GM23338 (cell line): ENCODE results near the gene NSMCE1. TPM values are rescaled to one million over a fixed set of nuclear protein-coding genes. Genes with fewer than 3 reads are reported as not detected.

Source experiments
- ATAC-seq: fragments of 200-7000 bp; cut with Tn5 transposase; 3 replicates; pipeline ENCODE4 v1.9.1; 2020
- DNase-seq: peaks from one replicate; pipeline ENCODE4 v3.0.0-alpha.2; 2015; ENCODE audit warnings: low spot score
- H2AFZ ChIP-seq: fragments of 200-600 bp; sonication (generic); 2 replicates; pipeline ENCODE4 v1.8.0; 2016; ENCODE audit warnings: antibody characterized with exemption, mild to moderate bottlenecking, moderate library complexity
- H3F3A ChIP-seq: fragments of 200-600 bp; sonication (generic); replicated peaks from 2 replicates; pipeline ENCODE4 v1.8.0; 2017; ENCODE audit warnings: antibody characterized with exemption, mixed run types, low read depth
- H3K27ac ChIP-seq: fragments of 200-600 bp; sonication (generic); 2 replicates; pipeline ENCODE4 v1.6.1; 2016; ENCODE audit warnings: low read depth
- H3K27me3 ChIP-seq: fragments of 200-600 bp; sonication (generic); 2 replicates; pipeline ENCODE4 v1.8.0; 2016; ENCODE audit warnings: mild to moderate bottlenecking, mixed run types, moderate library complexity; ENCODE audit not compliant: insufficient read depth
- H3K36me3 ChIP-seq: fragments of 200-600 bp; sonication (generic); 2 replicates; pipeline ENCODE4 v1.8.0; 2016; ENCODE audit warnings: mild to moderate bottlenecking; ENCODE audit not compliant: insufficient read depth
- H3K4me1 ChIP-seq: fragments of 200-600 bp; sonication (generic); 2 replicates; pipeline ENCODE4 v1.8.0; 2016; ENCODE audit warnings: mild to moderate bottlenecking, moderate library complexity; ENCODE audit not compliant: insufficient read depth
- H3K4me2 ChIP-seq: fragments of 200-600 bp; sonication (generic); 2 replicates; pipeline ENCODE4 v1.7.1; 2017; ENCODE audit warnings: mixed run types
- H3K4me3 ChIP-seq: fragments of 200-600 bp; sonication (generic); 2 replicates; pipeline ENCODE4 v1.6.1; 2016; ENCODE audit warnings: mixed run types
- H3K79me2 ChIP-seq: fragments of 200-600 bp; sonication (generic); replicated peaks from 2 replicates; pipeline ENCODE4 v1.8.0; 2017; ENCODE audit warnings: mild to moderate bottlenecking; ENCODE audit not compliant: insufficient read depth
- H3K9me2 ChIP-seq: fragments of 200-600 bp; sonication (generic); 2 replicates; pipeline ENCODE4 v1.8.0; 2017; ENCODE audit not compliant: insufficient read depth
- H4K20me1 ChIP-seq: fragments of 200-600 bp; sonication (generic); replicated peaks from 2 replicates; pipeline ENCODE4 v1.8.0; 2017; ENCODE audit warnings: mild to moderate bottlenecking; ENCODE audit not compliant: insufficient read depth
- H3K27ac Mint-ChIP-seq: 2 replicates; pipeline ENCODE4 v1.8.0; 2020; ENCODE audit warnings: inconsistent platforms, mild to moderate bottlenecking, moderate library complexity, mixed read lengths
- H3K27me3 Mint-ChIP-seq: 3 replicates; pipeline ENCODE4 v1.8.0; 2022; ENCODE audit warnings: low read depth, mild to moderate bottlenecking, moderate library complexity, mixed read lengths, inconsistent platforms; ENCODE audit not compliant: insufficient read depth, poor library complexity
- H3K36me3 Mint-ChIP-seq: 3 replicates; pipeline ENCODE4 v1.8.0; 2021; ENCODE audit warnings: low read depth, mild to moderate bottlenecking, inconsistent platforms, moderate library complexity, mixed read lengths
- H3K4me1 Mint-ChIP-seq: 3 replicates; pipeline ENCODE4 v1.8.0; 2020; ENCODE audit warnings: mild to moderate bottlenecking, inconsistent platforms, mixed read lengths
- H3K4me3 Mint-ChIP-seq: 3 replicates; pipeline ENCODE4 v1.8.0; 2021; ENCODE audit warnings: moderate library complexity, mild to moderate bottlenecking, inconsistent platforms, mixed read lengths
- H3K9me3 Mint-ChIP-seq: 3 replicates; pipeline ENCODE4 v1.8.0; 2020; ENCODE audit warnings: moderate library complexity, mild to moderate bottlenecking, inconsistent platforms, mixed read lengths
- CREB1 ChIP-seq: fragments of 250-450 bp; sonication (Bioruptor Pico); IDR thresholded peaks from 2 replicates; pipeline ENCODE4 v1.5.0; 2020; ENCODE audit warnings: low read depth, mild to moderate bottlenecking, moderate library complexity
- ETS1 ChIP-seq: IDR thresholded peaks from 2 replicates; pipeline ENCODE4 v1.6.1; 2016; ENCODE audit warnings: antibody characterized with exemption
- EZH2 ChIP-seq: fragments of 200-600 bp; sonication (generic); IDR thresholded peaks from one replicate; pipeline ENCODE4 v1.8.0; 2017; ENCODE audit warnings: antibody characterized with exemption, mild to moderate bottlenecking, low read depth; ENCODE audit not compliant: unreplicated experiment
- EZH2phosphoT487 ChIP-seq: fragments of 200-600 bp; sonication (generic); IDR thresholded peaks from one replicate; pipeline ENCODE4 v1.8.1; 2018; ENCODE audit warnings: antibody characterized with exemption; ENCODE audit not compliant: unreplicated experiment
- JUNB ChIP-seq: IDR thresholded peaks from one replicate; pipeline ENCODE4 v1.6.1; 2016; ENCODE audit warnings: antibody characterized with exemption; ENCODE audit not compliant: unreplicated experiment
- NANOG ChIP-seq: IDR thresholded peaks from 2 replicates; pipeline ENCODE4 v1.6.1; 2016; ENCODE audit warnings: antibody characterized with exemption, borderline replicate concordance
- POLR2AphosphoS5 ChIP-seq: IDR thresholded peaks from 2 replicates; pipeline ENCODE4 v1.6.1; 2016; ENCODE audit warnings: antibody characterized with exemption, low read depth
- STAT1 ChIP-seq: IDR thresholded peaks from one replicate; pipeline ENCODE4 v1.6.1; 2016; ENCODE audit warnings: antibody characterized with exemption; ENCODE audit not compliant: unreplicated experiment
- ZNF114 ChIP-seq: fragments of 250-450 bp; sonication (Bioruptor Pico); IDR thresholded peaks from 2 replicates; pipeline ENCODE4 v1.5.0; 2020; ENCODE audit warnings: mild to moderate bottlenecking, moderate library complexity
- ZNF331 ChIP-seq: fragments of 250-450 bp; sonication (Bioruptor Pico); IDR thresholded peaks from 2 replicates; pipeline ENCODE4 v1.5.0; 2020; ENCODE audit warnings: low read depth, mild to moderate bottlenecking, moderate library complexity
- polyA plus RNA-seq: library from polyadenylated mRNA; unstranded; fragments of >200 nt; fragmentation: Nextera tagmentation; extraction: Ambion mirVana; gene quantifications from 2 replicates; pipeline ENCODE4 v1.2.1, GENCODE V29; 2016
- total RNA-seq: library from RNA; depleted of rRNA; stranded (reverse); fragments of >200 nt; shearing (Covaris generic); gene quantifications from 2 replicates; pipeline ENCODE4 v1.2.3, GENCODE V29; 2014
- TF ChIP-seq, protein P1 (sequence below): IDR thresholded peaks from one replicate; pipeline ENCODE4 v1.6.1; 2018; ENCODE audit warnings: antibody characterized with exemption; ENCODE audit not compliant: unreplicated experiment
- TF ChIP-seq, protein P2 (sequence below), 2 experiments: fragments of 200-600 bp in 1 of 2; sonication (generic) in 1 of 2; conservative IDR thresholded peaks; 2 replicates each; pipeline versions ENCODE4 v1.5.1 to v1.6.1; 2016 to 2017; ENCODE audit warnings: antibody characterized with exemption in 2 of 2, low read depth in 2 of 2, mild to moderate bottlenecking in 2 of 2, moderate library complexity in 1 of 2

NSMCE1 gene
- total and polyA plus RNA-seq, 2 experiments from 2014 or later: 30.6 to 50.8 TPM

GRCh38 chr16:27232061-27232900 lies 36.3 kb downstream of the NSMCE1 start (continued):
- TF ChIP-seq CREB1 (no peak), STAT1 (no peak), EZH2 (no peak), JUNB (no peak), EZH2phosphoT487 (no peak), ZNF114 (CRISPR knock-in tag) (no peak)
- TF ChIP-seq, protein P1, sequence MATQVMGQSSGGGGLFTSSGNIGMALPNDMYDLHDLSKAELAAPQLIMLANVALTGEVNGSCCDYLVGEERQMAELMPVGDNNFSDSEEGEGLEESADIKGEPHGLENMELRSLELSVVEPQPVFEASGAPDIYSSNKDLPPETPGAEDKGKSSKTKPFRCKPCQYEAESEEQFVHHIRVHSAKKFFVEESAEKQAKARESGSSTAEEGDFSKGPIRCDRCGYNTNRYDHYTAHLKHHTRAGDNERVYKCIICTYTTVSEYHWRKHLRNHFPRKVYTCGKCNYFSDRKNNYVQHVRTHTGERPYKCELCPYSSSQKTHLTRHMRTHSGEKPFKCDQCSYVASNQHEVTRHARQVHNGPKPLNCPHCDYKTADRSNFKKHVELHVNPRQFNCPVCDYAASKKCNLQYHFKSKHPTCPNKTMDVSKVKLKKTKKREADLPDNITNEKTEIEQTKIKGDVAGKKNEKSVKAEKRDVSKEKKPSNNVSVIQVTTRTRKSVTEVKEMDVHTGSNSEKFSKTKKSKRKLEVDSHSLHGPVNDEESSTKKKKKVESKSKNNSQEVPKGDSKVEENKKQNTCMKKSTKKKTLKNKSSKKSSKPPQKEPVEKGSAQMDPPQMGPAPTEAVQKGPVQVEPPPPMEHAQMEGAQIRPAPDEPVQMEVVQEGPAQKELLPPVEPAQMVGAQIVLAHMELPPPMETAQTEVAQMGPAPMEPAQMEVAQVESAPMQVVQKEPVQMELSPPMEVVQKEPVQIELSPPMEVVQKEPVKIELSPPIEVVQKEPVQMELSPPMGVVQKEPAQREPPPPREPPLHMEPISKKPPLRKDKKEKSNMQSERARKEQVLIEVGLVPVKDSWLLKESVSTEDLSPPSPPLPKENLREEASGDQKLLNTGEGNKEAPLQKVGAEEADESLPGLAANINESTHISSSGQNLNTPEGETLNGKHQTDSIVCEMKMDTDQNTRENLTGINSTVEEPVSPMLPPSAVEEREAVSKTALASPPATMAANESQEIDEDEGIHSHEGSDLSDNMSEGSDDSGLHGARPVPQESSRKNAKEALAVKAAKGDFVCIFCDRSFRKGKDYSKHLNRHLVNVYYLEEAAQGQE: no peak

GRCh38 chr16:27231692-27232060 lies 36.9 kb downstream of the NSMCE1 start:
- Mint-ChIP-seq H3K27me3 (peaks cover 3% of the 10 kb centered on the region), H3K9me3 (no peaks in the 10 kb centered on the region), H3K4me3 (no peak overlapping the region), H3K4me1 (peaks cover 6% of the 10 kb centered on the region), H3K36me3 (no peaks in the 10 kb centered on the region), H3K27ac (no peak overlapping the region)
- Histone ChIP-seq H3K4me3 (no peak overlapping the region), H3K4me1 (no peaks in the 10 kb centered on the region), H3K36me3 (no peaks in the 10 kb centered on the region), H3K27me3 (no peaks in the 10 kb centered on the region), H3K4me2 (no peak overlapping the region), H3K27ac (no peak overlapping the region), H3K9me2 (no peaks in the 10 kb centered on the region), H3F3A (no peaks in the 10 kb centered on the region), H3K79me2 (no peaks in the 10 kb centered on the region), H2AFZ (no peak overlapping the region), H4K20me1 (no peaks in the 10 kb centered on the region)
- DNase-seq: no peak
- TF ChIP-seq EZH2: no peak
- no peak for TF ChIP-seq ETS1
- TF ChIP-seq, protein P2, sequence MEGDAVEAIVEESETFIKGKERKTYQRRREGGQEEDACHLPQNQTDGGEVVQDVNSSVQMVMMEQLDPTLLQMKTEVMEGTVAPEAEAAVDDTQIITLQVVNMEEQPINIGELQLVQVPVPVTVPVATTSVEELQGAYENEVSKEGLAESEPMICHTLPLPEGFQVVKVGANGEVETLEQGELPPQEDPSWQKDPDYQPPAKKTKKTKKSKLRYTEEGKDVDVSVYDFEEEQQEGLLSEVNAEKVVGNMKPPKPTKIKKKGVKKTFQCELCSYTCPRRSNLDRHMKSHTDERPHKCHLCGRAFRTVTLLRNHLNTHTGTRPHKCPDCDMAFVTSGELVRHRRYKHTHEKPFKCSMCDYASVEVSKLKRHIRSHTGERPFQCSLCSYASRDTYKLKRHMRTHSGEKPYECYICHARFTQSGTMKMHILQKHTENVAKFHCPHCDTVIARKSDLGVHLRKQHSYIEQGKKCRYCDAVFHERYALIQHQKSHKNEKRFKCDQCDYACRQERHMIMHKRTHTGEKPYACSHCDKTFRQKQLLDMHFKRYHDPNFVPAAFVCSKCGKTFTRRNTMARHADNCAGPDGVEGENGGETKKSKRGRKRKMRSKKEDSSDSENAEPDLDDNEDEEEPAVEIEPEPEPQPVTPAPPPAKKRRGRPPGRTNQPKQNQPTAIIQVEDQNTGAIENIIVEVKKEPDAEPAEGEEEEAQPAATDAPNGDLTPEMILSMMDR (conservative IDR thresholded peaks at IDR 0.05; ENCODE audit: low read depth in 2 of 2): no peak
- TF ChIP-seq ZNF331 (CRISPR knock-in tag): no peak
- no peak for TF ChIP-seq POLR2AphosphoS5
- no peak for TF ChIP-seq EZH2phosphoT487
- no peak for TF ChIP-seq NANOG
- no peak for TF ChIP-seq STAT1
- TF ChIP-seq CREB1: no peak
- no peak for ATAC-seq
